Thoracic aorta (tissue), 2 donors: ENCODE measurements around the gene USP6NL. TPM values are rescaled to one million over a fixed set of nuclear protein-coding genes. Genes with fewer than 3 reads are reported as not detected.

ENCODE experiments used
- ATAC-seq: fragments of 150-250 bp; one replicate; pipeline ENCODE4 v1.8.0; 2017; ENCODE audit warnings: low read depth; ENCODE audit not compliant: insufficient number of reproducible peaks, low FRiP score
- DNase-seq: peaks from one replicate; pipeline ENCODE4 v3.0.0-alpha.2; 2020; ENCODE audit warnings: low spot score
- H3K27ac ChIP-seq, 2 donors: fragments of 200-600 bp; sonication (generic); 1 replicate in 1 of 2; 2 replicates in 1 of 2; pipeline ENCODE4 v1.5.1; 2016; ENCODE audit warnings: mild to moderate bottlenecking in 2 of 2, moderate library complexity in 2 of 2
- H3K27me3 ChIP-seq: fragments of 200-600 bp; sonication (generic); replicated peaks from 2 replicates; pipeline ENCODE4 v1.6.0; 2016; ENCODE audit warnings: mild to moderate bottlenecking; ENCODE audit not compliant: insufficient read depth
- H3K36me3 ChIP-seq: fragments of 200-600 bp; sonication (generic); one replicate; pipeline ENCODE4 v1.5.1; 2016
- H3K4me1 ChIP-seq, 2 donors: fragments of 200-600 bp; sonication (generic); 1 replicate in 1 of 2; 2 replicates in 1 of 2; pipeline versions ENCODE4 v1.5.1 to v1.6.0; 2016; ENCODE audit warnings: low read depth in 2 of 2, mild to moderate bottlenecking in 1 of 2; ENCODE audit not compliant: control insufficient read depth in 1 of 2
- H3K4me3 ChIP-seq: fragments of 200-600 bp; sonication (generic); 2 replicates; pipeline ENCODE4 v1.5.1; 2016; ENCODE audit warnings: mild to moderate bottlenecking
- H3K9me3 ChIP-seq: fragments of 200-600 bp; sonication (generic); 2 replicates; pipeline ENCODE4 v1.5.1; 2016
- CTCF ChIP-seq: fragments of 200-600 bp; sonication (generic); IDR thresholded peaks from one replicate; pipeline ENCODE4 v1.5.1; 2019; ENCODE audit warnings: antibody characterized with exemption
- total RNA-seq, 2 donors: library from RNA; depleted of rRNA; stranded (reverse); fragments of >200 nt; gene quantifications; one replicate each; pipeline versions ENCODE4 v1.1.0 to v1.2.3, GENCODE V29; 2016

Gene USP6NL
- total RNA-seq, 2 donors from 2014 or later: 9.5 to 15.0 TPM

- H3K27me3 ChIP-seq: no peaks in the 10 kb centered on the region
- H3K9me3 ChIP-seq: no peaks in the 10 kb centered on the region
- no peak for DNase-seq
- no peak for TF ChIP-seq CTCF
- no peaks in the 10 kb centered on the region for H3K4me1 ChIP-seq
- H3K27ac ChIP-seq: no peak overlapping the region
- H3K4me3 ChIP-seq: no peak overlapping the region
- no peaks in the 10 kb centered on the region for H3K36me3 ChIP-seq
- no peak for ATAC-seq
Measured at GRCh38 chr10:11448545-11449244, 162.8 kb downstream of the USP6NL start.

- DNase-seq (no peak), ATAC-seq (no peak)
- no peaks in the 10 kb centered on the region for H3K9me3 ChIP-seq
- H3K27me3 ChIP-seq: no peaks in the 10 kb centered on the region
- TF ChIP-seq CTCF: no peak
- no peak overlapping the region for H3K4me3 ChIP-seq
- H3K4me1 ChIP-seq: no peaks in the 10 kb centered on the region
- no peaks in the 10 kb centered on the region for H3K36me3 ChIP-seq
- H3K27ac ChIP-seq: no peak overlapping the region
Measured at GRCh38 chr10:11448190-11448544, 163.3 kb downstream of the USP6NL start.

GRCh38 chr10:11447586-11447985 is 163.9 kb downstream of the USP6NL start:
- H3K4me1 ChIP-seq: no peaks in the 10 kb centered on the region
- no peak for ATAC-seq
- DNase-seq: no peak
- no peak for TF ChIP-seq CTCF
- no peaks in the 10 kb centered on the region for H3K9me3 ChIP-seq
- no peak overlapping the region for H3K27ac ChIP-seq
- no peaks in the 10 kb centered on the region for H3K36me3 ChIP-seq
- no peak overlapping the region for H3K4me3 ChIP-seq
- no peaks in the 10 kb centered on the region for H3K27me3 ChIP-seq

GRCh38 chr10:11446864-11447263 is 164.6 kb downstream of the USP6NL start:
- Histone ChIP-seq H3K27ac (no peak overlapping the region), H3K4me1 (no peaks in the 10 kb centered on the region), H3K27me3 (no peaks in the 10 kb centered on the region), H3K9me3 (no peaks in the 10 kb centered on the region), H3K36me3 (no peaks in the 10 kb centered on the region), H3K4me3 (no peak overlapping the region)
- no peak for TF ChIP-seq CTCF
- no peak for DNase-seq
- ATAC-seq: no peak

GRCh38 chr10:11446133-11446532 is 165.3 kb downstream of the USP6NL start:
- TF ChIP-seq CTCF: no peak
- ATAC-seq (no peak), DNase-seq (no peak)
- Histone ChIP-seq H3K27me3 (no peaks in the 10 kb centered on the region), H3K9me3 (no peaks in the 10 kb centered on the region), H3K4me1 (no peaks in the 10 kb centered on the region), H3K4me3 (no peak overlapping the region), H3K27ac (no peak overlapping the region), H3K36me3 (no peaks in the 10 kb centered on the region)
